OCI-M2 (cell line): ENCODE measurements around the gene PDE9A.

Experiments
- DNase-seq: peaks from one replicate; lab custom pipeline; 2025; ENCODE audit not compliant: unreplicated experiment; lab: John Stamatoyannopoulos, UW

PDE9A gene

DNA sequence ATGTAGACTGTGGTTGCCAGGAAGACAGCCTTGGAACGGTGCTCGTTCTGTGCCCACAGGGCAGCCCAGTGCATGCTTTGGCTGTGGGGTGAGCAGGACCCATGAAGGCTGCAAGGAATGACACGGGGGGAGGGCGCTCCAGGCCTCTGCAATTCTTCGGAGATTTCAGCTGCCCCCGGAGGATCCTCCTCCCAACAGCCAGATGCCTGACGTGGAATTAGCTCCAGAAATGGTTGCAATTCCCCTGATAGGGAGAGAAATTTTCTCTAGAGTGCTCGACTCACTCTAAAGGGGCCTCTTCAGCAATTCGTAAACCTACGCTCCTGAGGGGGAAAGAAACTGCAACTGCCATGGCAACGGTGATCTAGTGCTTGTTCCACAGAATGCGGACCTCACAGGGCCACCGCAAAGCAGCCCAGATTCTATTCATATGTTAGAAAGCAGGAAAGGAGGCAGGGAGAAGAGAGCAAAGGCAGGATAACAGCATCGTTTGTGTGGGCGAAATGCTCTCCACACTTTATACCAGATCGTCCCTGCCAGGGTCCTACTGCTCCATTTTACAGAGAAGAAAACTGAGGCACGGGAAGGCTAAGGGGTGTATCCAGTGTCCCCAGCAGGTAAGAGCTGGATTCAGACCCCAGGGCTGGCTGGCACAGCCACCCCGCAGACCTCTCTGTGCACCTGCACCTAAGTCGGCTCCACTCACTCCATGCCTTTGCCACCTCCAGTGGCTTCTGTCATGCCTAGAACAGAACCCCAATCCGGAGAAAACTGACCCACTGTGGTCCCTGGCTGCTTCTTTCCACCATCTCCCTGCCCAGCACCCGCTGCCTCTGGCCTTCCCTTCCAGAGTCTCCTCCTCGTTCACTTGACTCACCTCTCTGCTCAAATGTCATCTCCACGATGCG is 11.9 kb upstream of the PDE9A start:
- no peak for DNase-seq

DNA sequence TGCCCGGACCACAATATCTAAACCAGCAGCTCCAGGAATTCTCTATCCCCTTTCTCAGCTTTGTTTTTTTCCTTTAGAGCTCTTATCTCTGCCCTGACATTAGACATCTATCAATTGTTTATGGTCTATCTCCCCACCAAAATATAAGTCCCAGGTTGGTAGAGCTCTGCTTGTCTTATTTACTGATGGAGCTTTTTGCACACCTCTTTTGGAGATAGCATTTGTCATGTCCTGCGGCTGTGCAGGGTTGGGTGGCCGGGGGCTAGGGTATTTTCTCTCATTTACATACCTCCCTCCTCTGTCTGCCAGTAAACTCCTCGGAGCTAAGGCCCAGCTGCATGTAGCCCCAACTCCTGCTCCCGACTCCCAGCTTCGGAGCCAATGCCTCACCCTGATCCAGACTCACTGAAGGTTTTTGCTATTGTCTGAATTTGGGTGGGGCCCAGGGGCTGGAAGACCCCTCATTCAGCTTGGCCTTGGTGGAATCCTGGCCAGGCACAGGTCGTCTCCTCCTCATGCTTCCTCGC is 11.1 kb upstream of the PDE9A start:
- DNase-seq, result no peak

DNA sequence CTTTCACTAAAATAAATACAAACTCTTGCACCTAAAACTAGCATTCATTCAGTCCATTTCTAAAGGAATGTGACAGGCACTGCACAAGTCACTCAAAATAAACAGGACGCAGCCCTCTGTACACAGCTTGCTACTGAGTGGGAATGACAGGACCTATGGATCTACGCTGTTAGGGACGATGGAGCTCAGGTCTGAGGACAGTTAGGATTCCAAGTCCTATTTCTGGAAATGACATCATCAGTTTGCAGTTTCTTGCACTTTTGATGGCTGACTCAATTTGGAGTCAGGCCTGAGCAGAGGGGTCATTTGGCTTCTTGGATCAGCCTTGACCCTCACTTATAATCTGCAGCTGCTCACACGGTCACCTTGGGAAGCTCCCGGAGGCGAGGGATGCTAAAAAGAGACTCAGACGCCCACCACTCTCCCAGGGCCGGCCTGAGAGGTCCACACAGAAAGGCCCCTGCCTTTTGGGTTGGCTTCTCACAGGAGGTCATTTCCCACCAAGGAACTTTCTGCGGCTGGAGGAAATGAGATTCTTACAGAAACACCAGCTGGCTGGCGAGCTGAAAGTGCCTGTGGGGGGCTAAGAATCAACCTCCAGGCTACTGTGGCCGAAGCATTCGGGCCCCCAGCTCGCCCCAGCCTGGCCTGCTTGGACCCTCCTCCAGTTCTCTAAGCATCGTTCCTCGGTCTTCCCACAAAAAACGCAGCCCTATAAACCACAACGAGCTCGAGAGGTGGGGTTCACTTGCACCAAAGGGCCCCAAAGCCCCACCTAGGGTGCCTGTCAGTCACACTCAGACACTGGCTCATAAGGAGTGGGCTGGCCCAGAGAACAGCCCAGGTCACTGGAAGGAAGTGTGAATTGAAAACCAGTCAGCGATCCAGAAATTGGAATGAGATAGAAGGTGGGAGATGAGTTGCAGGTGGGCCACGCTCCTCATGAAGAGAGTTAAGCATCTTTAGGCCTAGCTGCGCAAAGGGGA is 8.9 kb upstream of the PDE9A start:
- DNase-seq, result no peak

- DNase-seq, result no peak
Observed at GRCh38 chr21:42645211-42646075, 8.0 kb upstream of the PDE9A start.

GRCh38 chr21:42646076-42646825 is 7.2 kb upstream of the PDE9A start:
- DNase-seq, result no peak

DNA sequence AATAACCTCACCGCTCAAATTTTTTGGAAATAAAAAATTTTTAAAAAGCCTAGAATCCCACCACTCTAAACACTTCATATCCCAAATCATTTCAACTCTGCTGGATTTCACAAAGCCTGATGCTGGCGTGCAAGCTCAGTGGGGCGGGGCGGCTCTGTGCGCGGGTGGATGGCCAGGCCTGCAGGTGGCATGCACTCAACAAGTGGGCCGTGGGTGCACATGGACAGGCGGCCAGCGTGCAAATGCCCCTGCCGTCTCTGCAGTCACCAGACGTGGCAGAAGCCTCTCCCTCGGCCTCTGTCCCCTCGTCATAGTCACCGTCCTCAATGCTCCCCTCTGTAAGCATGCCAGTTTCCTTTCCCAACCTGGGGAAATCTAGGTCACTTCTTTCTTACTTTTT is 6.6 kb upstream of the PDE9A start:
- DNase-seq, result no peak

- no peak for DNase-seq
Observed at GRCh38 chr21:42648606-42649005, 4.8 kb upstream of the PDE9A start.

- DNase-seq, result no peak
Observed at GRCh38 chr21:42649122-42650032, 4.0 kb upstream of the PDE9A start.

GRCh38 chr21:42650033-42650370 is 3.4 kb upstream of the PDE9A start:
- DNase-seq, result no peak

DNA sequence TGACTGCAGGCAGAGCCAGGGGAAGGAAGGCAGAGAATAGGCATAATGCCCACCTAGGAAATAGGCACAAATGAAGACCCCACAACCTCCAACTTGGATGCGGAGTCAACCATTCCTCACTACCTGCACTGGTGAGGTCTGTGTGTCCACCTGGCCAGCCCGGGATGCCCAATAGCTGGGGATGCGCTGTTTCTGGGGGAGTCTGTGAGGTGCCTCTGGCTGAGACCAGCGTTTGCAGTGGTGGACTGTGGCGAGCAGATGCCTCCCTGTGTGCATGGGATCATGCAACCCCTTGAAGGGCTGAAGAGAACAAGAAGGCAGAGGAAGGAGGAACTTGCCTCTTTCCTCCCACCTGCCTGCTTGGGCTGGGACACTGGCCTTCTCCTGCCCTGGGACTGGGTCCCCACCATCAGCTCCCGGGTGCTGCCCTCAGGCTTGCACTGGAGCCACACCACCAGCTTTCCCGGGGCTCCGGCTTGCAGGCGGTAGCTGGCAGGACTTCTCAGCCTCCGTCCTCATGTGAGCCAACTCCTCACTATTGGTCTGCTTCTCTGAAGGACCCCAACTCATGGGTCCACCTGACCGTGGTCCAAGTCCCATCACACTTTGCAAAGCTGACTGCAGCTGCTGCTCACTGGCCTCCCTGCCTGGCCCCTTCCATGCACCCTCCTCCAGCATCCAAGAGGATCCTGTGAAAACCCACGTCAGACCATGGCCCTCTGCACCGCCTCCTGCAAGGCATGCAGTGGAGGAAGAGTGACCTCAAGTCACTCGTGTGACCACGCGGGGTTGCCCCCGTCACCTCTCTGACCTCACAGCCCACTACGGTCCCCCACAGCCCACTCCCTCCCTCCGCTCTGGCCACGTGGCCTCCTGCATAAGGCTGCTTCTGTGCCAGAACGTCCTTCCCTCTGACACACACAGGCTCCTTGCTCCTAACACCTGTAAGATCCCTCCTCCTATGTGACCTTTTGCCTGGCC is 2.7 kb upstream of the PDE9A start:
- DNase-seq, result no peak

- DNase-seq, result no peak
Observed at GRCh38 chr21:42651515-42652401, 1.7 kb upstream of the PDE9A start.

DNA sequence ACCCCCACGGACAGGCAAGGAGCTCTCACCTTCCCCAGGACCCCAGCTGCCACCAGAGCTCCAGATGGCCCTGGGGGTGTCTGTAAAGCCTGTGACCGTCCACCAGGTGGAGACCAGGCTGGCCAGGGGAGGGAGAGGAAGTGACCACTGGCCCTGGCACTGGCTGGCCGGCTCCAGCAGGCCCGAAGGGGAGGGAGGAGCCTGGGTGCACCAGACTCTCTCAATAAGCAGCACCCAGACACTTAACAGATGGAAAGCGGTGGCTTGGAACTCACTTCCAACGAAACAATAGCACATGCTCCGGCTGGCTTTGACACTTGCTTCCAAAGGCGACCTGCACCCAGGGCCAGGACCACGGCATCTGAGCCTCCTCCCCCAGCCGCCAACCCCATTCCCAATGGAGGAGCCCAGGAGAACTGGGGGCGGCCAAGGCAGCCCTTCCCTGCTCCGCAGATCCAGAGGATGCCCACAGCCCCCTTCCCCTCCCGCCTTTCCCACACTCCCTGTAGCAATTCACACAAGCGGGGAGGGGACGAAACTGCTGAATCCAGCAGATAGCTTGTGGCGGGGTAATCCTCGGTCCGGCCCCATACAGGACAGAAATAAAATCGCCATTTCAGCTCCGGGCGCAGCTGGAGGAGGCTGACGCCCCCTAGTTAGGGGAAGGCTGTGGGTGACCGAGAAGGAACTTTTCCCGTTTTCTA is 742 bp upstream of the PDE9A start:
- DNase-seq, result no peak

- no peak for DNase-seq
Observed at GRCh38 chr21:42654179-42654912, 925 bp downstream of the PDE9A start.

GRCh38 chr21:42654913-42655795 is 1.7 kb downstream of the PDE9A start:
- no peak for DNase-seq
